Bladder microvascular endothelial cell (primary cell): ENCODE measurements around the gene PSMA8. TPM values are rescaled to one million over a fixed set of nuclear protein-coding genes. Genes with fewer than 3 reads are reported as not detected.

Source experiments
- total RNA-seq: library from RNA; depleted of rRNA; stranded (reverse); fragments of >200 nt; gene quantifications from 2 replicates; pipeline ENCODE4 v1.2.3, GENCODE V29; 2014

Gene PSMA8
- total RNA-seq: not detected in 2 replicates

DNA sequence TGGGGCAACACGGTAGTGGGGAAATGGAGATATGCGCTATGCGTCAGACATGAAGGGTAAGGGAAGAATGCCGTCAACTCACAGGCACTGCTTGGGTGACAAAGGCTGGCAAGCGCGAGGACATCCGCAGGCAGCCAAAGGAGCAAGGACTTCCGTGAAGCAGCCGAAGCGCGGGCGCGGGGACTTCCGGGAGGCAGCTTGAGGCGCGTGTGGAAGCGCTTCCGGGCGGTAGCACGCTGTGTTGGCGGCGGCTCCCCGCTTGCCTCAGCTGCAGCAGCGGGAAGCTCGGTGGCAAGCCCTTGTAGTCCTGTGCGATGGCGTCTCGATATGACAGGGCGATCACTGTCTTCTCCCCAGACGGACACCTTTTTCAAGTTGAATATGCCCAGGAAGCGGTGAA lies at the start of gene PSMA8:
Gene PSMA8, plus strand, starts transcription at position 218 of the 400 bp plus-strand sequence. Its CDS starts 97 bp downstream, at position 315.

DNA sequence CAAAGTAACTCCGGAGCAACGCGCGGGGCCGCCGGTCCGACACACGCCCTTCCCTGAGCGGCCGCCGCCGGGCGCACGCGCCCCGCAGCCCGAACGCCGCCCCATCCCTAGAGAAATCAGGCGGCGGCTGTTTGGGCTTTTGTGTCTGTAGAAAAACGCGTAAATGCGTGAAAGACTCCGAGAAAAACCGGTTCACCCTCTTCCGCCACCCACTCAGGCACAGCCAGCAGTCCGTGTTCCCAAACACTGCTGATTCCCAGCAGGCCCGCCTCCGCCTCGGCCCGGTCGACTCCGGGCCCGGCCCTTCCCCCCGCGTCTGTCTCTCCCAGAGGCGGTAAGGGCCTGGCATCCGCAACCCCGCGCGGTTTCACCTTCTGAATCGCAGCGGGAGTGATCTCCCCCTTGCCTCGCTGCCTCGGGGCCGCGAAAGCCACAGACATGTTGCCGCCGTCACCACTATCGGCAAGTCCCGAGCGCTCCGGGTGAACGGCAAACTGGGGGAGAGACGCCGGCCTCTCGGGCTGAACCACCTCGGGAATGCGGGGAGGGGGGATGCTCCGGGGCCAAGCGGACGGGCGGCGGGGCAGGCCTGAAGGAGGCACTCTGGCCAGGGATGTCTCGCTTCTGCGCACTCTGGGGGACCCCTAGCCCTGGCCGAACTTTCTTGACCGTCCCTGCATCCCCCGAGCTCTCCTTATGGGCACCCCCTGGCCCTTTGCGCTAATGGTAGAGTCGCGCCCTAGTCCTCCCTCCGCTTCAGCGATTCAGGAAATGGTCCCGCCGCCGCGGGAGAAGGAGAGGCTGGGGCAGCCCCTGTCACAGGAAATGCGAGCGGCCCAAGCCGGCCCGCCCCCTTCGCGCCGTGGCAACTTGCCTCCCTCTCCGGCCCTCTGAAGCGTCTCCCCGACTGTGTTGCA lies 43.3 kb upstream of the PSMA8 start, which contains the start of gene SS18:
Gene SS18, minus strand, starts transcription at position 484 of the 917 bp plus-strand sequence. Its CDS starts 44 bp downstream, at position 440.

DNA sequence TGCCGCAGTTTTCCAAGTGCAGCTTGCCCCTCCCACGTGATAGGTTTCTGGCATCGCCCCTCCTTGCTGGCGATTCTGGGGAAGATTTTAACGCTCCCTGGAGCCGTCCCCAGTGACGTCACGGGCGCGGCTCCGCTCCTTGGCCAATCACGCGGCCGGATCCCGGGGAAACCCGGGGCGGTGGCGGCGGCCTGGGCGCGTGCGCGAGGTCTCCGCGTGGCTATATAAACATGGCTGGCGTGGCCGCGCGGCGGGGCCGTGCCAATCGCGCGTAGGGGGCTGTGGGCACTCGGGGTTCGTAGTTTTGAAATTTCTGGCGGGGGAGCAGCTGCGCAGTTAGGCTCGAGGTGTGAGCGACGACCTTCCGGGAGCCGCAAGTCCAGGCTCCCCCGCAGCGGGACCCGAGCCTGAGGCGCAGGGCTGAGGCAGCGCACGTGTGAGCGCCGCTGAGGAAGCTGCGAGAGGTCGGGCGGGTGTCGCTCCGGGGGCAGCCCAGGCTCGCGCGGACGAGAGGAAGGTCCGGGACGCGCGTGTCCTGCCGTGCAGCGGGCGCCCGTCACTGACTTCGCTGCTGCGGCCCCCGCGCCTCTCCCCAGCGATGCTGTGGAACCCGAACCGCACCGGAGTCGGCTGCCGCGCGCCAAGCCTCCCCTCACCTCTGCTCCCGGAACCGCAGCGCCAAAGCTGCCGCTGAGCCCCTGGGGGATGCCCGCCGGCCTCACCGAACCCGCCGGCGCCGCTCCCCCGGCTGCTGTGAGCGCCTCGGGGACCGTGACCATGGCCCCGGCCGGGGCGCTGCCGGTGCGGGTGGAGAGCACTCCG lies 92.8 kb downstream of the PSMA8 start, which contains the start of gene TAF4B:
Gene TAF4B, plus strand, starts transcription at position 217 of the 822 bp plus-strand sequence. Its CDS starts 489 bp downstream, at position 706.

Other genes with a start within 250 kb of the PSMA8 start
- gene SS18, start 43.3 kb upstream of the PSMA8 start, total RNA-seq: 66.2 and 112 TPM in 2 replicates
- 1.9 and 3.4 TPM in 2 replicates for gene TAF4B, start 92.6 kb downstream of the PSMA8 start, total RNA-seq